Neural cell (in vitro differentiated cells): Measurements from ENCODE around the gene OLFM1. TPM values are rescaled to one million over a fixed set of nuclear protein-coding genes. Genes with fewer than 3 reads are reported as not detected.

Experiments
- H2AFZ ChIP-seq: fragments of 200-600, 300-800 bp; sonication (generic), shearing (Covaris generic); 2 replicates; pipeline ENCODE4 v1.6.0; 2014; ENCODE audit warnings: low read depth, mild to moderate bottlenecking, antibody characterized with exemption, low read length, moderate library complexity
- H3F3A ChIP-seq: fragments of 200-600 bp; shearing (Covaris generic); 2 replicates; pipeline ENCODE4 v1.6.1; 2016; ENCODE audit warnings: mild to moderate bottlenecking, moderate library complexity, mixed read lengths, antibody characterized with exemption, low read length; ENCODE audit not compliant: insufficient read depth, poor library complexity, severe bottlenecking
- H3K27ac ChIP-seq: fragments of 200-600, 300-800 bp; sonication (generic), shearing (Covaris generic); 2 replicates; pipeline ENCODE4 v1.5.1; 2014; ENCODE audit warnings: mild to moderate bottlenecking, low read length, moderate library complexity
- H3K27me3 ChIP-seq: fragments of 300-800, 200-600 bp; sonication (generic), shearing (Covaris generic); 2 replicates; pipeline ENCODE4 v1.6.0; 2014; ENCODE audit warnings: mild to moderate bottlenecking, low read depth, low read length, moderate library complexity; ENCODE audit not compliant: insufficient read depth
- H3K36me3 ChIP-seq: fragments of 300-800, 200-600 bp; sonication (generic), shearing (Covaris generic); 2 replicates; pipeline ENCODE4 v1.5.1; 2014; ENCODE audit warnings: mild to moderate bottlenecking, antibody characterized with exemption, low read length, moderate library complexity; ENCODE audit not compliant: insufficient read depth
- H3K4me2 ChIP-seq: fragments of 300-800, 200-600 bp; sonication (generic), shearing (Covaris generic); 2 replicates; pipeline ENCODE4 v1.6.0; 2014; ENCODE audit warnings: mild to moderate bottlenecking, low read length
- H3K4me3 ChIP-seq: fragments of 300-800, 200-600 bp; sonication (generic), shearing (Covaris generic); 2 replicates; pipeline ENCODE4 v1.5.1; 2014; ENCODE audit warnings: mild to moderate bottlenecking, low read length, moderate library complexity
- H3K79me2 ChIP-seq: fragments of 200-600 bp; shearing (Covaris generic); replicated peaks from 2 replicates; pipeline ENCODE4 v1.6.0; 2014; ENCODE audit warnings: mild to moderate bottlenecking, low read length, moderate library complexity; ENCODE audit not compliant: insufficient read depth
- H3K9ac ChIP-seq: fragments of 300-800, 200-600 bp; sonication (generic), shearing (Covaris generic); 2 replicates; pipeline ENCODE4 v1.6.1; 2016; ENCODE audit warnings: mild to moderate bottlenecking, low read length, mixed read lengths
- H3K9me2 ChIP-seq: fragments of 200-600 bp; shearing (Covaris generic); 2 replicates; pipeline ENCODE4 v1.6.1; 2016; ENCODE audit warnings: mild to moderate bottlenecking, low read length, mixed read lengths; ENCODE audit not compliant: insufficient read depth
- H3K9me3 ChIP-seq: fragments of 200-600, 300-800 bp; sonication (generic), shearing (Covaris generic); 2 replicates; pipeline ENCODE4 v1.6.1; 2016; ENCODE audit warnings: mild to moderate bottlenecking, mixed run types, low read length, moderate library complexity, mixed read lengths
- H4K20me1 ChIP-seq: fragments of 200-600 bp; shearing (Covaris generic); 2 replicates; pipeline ENCODE4 v1.6.1; 2016; ENCODE audit warnings: mild to moderate bottlenecking, mixed run types; ENCODE audit not compliant: insufficient read depth
- CTCF ChIP-seq: fragments of 450-650 bp; IDR thresholded peaks from 2 replicates; pipeline ENCODE4 v1.5.1; 2014; ENCODE audit warnings: antibody characterized with exemption, mild to moderate bottlenecking, moderate library complexity; ENCODE audit not compliant: poor library complexity, severe bottlenecking
- EP300 ChIP-seq: fragments of 450-650 bp; conservative IDR thresholded peaks from 2 replicates; pipeline ENCODE4 v1.6.1; 2014; ENCODE audit warnings: antibody characterized with exemption, mild to moderate bottlenecking, moderate library complexity; ENCODE audit not compliant: poor library complexity, severe bottlenecking
- EZH2 ChIP-seq: fragments of 200-600, 300-800 bp; shearing (Covaris generic), sonication (generic); IDR thresholded peaks from 2 replicates; pipeline ENCODE4 v1.6.1; 2014; ENCODE audit warnings: antibody characterized with exemption, low read length, borderline replicate concordance, mild to moderate bottlenecking; ENCODE audit not compliant: insufficient read depth, poor library complexity, severe bottlenecking
- MXI1 ChIP-seq: fragments of 450-650 bp; conservative IDR thresholded peaks from 2 replicates; pipeline ENCODE4 v1.6.1; 2014; ENCODE audit warnings: antibody characterized with exemption, mild to moderate bottlenecking; ENCODE audit not compliant: poor library complexity, severe bottlenecking
- POLR2AphosphoS5 ChIP-seq: IDR thresholded peaks from 2 replicates; pipeline ENCODE4 v1.6.1; 2012
- RAD21 ChIP-seq: fragments of 450-650 bp; conservative IDR thresholded peaks from 2 replicates; pipeline ENCODE4 v1.6.1; 2014; ENCODE audit warnings: antibody characterized with exemption, mild to moderate bottlenecking, moderate library complexity
- REST ChIP-seq: IDR thresholded peaks from 2 replicates; pipeline ENCODE4 v1.6.1; 2012; ENCODE audit warnings: borderline replicate concordance
- SMC3 ChIP-seq: fragments of 450-650 bp; conservative IDR thresholded peaks from 2 replicates; pipeline ENCODE4 v1.6.1; 2014; ENCODE audit warnings: antibody characterized with exemption, mild to moderate bottlenecking, moderate library complexity; ENCODE audit not compliant: poor library complexity
- TAF1 ChIP-seq: IDR thresholded peaks from 2 replicates; pipeline ENCODE4 v1.6.1; 2012; ENCODE audit warnings: low read depth
- polyA plus RNA-seq: library from polyadenylated mRNA; depleted of rRNA; stranded (reverse); fragments of >200 nt; gene quantifications from 2 replicates; pipeline ENCODE4 v1.2.3, GENCODE V29; 2014

The OLFM1 gene
- polyA plus RNA-seq, 1 donor from 2014 or later = 102 TPM

- Histone ChIP-seq H3K4me2 (no peak overlapping the region), H3K9me3 (peaks cover 4% of the 10 kb centered on the region), H3K9ac (no peak overlapping the region), H3K27ac (no peak overlapping the region), H2AFZ (no peak overlapping the region), H3K27me3 (no peaks in the 10 kb centered on the region), H3K9me2 (no peaks in the 10 kb centered on the region), H3K4me3 (no peak overlapping the region), H3K36me3 (peaks cover 8% of the 10 kb centered on the region), H3K79me2 (no peaks in the 10 kb centered on the region), H3F3A (no peaks in the 10 kb centered on the region), H4K20me1 (no peaks in the 10 kb centered on the region)
- TF ChIP-seq TAF1 = no peak
- no peak for TF ChIP-seq EZH2
- no peak for TF ChIP-seq MXI1
- no peak for TF ChIP-seq REST
- no peak for TF ChIP-seq RAD21
- no peak for TF ChIP-seq SMC3
- no peak for TF ChIP-seq POLR2AphosphoS5
- no peak for TF ChIP-seq CTCF
- no peak for TF ChIP-seq EP300
These were observed 32.1 kb downstream of the OLFM1 start for GRCh38 chr9:135119496-135120064.

DNA sequence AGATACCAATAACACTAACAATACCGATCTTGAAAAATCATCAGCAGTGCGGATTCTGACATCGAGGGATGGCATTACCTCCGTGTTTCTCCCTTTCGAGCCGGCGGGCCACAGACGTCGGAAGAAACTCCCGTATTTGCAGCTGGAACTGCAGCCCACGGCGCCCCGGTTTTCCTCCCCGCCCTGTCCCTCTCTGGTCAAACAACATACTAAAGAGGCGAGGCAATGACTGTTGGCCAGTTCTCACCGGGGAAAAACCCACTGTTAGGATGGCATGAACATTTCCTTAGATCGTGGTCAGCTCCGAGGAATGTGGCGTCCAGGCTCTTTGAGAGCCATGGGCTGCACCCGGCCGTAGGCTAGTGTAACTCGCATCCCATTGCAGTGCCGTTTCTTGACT lies 32.8 kb downstream of the OLFM1 start:
- no peak overlapping the region for H3K9ac ChIP-seq
- no peak overlapping the region for H3K4me3 ChIP-seq
- H3K27me3 ChIP-seq = no peaks in the 10 kb centered on the region
- H3K79me2 ChIP-seq = no peaks in the 10 kb centered on the region
- H4K20me1 ChIP-seq = no peaks in the 10 kb centered on the region
- peaks cover 8% of the 10 kb centered on the region for H3K36me3 ChIP-seq
- no peaks in the 10 kb centered on the region for H3K9me2 ChIP-seq
- H2AFZ ChIP-seq = no peak overlapping the region
- no peaks in the 10 kb centered on the region for H3F3A ChIP-seq
- no peak overlapping the region for H3K4me2 ChIP-seq
- no peak overlapping the region for H3K27ac ChIP-seq
- peaks cover 4% of the 10 kb centered on the region for H3K9me3 ChIP-seq
- TF ChIP-seq EP300 (no peak), TAF1 (no peak), REST (no peak), RAD21 (no peak), POLR2AphosphoS5 (no peak), CTCF (no peak)
